Measurements from ENCODE around the gene SPATA13.

Gene SPATA13

DNA sequence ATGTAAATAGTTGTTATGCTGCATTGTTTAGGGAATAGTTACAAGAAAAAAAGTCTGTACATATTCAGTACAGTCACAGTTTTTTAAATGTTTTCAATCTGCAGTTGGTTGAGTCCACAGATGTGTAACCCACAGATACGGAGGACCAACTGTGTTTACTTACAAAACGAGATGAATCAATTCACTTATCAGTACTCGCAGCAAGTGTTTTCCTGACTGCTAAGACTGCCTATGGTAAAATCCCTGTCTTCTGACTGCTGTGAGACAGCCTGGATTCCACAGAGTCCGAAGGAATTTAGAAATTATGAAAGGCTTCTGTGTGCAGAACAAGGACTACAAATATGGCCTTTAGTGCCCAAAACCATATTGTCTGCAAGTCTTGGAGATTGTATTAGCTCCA, 103.1 kb downstream of the SPATA13 start:
- no peak for DNase-seq

DNA sequence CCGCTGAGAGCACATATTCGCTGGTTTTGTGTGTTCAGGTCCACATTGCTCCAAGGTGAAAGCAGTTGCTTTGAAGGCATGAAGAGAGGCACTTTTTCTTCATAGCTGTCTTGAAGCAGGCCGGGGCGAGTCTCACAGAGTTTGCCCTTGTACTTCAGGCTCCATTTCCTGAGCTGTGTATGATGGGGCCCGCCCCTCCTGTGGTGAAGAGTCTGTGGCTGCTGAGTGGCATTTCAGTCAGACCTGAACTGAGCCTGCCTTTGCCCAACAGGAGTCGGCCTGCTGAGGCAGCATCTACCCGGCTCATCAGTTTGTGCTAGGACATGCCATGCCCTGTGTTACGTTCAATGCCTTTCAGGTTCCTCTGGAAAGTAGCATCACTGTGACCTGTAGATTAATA, 104.5 kb downstream of the SPATA13 start:
- DNase-seq: no peak

DNA sequence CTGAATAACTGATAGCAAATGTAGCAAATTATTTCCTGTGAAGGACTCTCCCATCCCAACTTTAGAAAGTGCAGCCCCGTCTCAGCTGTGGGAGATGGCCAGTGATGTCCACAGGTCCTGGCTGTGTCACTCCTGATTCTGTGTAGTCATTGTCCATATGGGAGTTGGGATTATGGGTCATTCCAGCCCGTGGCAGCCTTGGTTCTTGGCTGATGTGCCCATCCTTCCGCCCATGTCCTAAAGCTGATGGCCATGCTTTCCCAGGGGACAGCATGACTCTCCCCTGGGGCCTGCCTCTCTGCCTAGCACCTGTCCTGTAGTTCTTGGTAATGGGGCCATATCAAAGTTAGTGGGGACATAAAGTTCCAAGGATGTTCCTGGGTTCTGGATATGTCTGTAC, 104.9 kb downstream of the SPATA13 start:
- DNase-seq: no peak

DNA sequence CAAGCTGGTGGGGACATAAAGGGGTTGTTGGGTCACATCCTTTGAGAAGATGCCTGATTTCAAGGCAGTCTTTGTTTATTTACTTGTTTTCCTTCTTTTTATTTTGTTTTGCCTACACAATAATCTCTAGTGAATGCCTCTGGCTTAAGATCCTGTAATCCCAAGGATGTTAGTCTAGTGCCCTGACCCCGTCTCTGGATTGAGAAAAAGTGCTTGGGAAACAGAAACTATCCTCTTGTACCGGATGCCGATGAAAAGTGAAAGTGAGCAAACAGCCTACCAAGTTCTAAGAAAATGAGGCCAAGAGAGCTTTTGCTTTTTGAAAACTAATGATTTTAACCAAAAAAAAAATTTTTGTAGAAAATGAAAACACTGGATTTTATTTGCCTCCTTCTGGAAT, 106.8 kb downstream of the SPATA13 start:
- peak; percentile 35 for DNase-seq

DNA sequence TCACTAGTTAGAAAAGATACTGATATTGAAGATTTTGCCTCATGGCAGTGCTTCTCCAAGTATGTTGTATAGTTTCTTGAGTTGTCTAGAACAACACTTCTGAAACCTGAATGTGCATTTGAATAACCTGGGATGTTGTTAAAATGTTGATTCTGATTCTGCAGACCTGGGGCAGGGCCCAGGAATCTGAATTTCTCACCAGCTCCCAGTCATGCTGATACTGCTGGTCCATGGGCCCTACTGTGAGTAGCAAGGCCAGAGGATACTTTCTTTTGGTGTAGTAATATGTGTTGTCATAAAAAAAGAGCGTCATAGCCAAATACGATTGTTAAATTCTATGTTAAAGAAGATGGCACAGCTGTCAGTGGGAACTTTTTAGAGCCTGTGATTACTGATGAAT, 107.3 kb downstream of the SPATA13 start:
- no peak for DNase-seq

DNA sequence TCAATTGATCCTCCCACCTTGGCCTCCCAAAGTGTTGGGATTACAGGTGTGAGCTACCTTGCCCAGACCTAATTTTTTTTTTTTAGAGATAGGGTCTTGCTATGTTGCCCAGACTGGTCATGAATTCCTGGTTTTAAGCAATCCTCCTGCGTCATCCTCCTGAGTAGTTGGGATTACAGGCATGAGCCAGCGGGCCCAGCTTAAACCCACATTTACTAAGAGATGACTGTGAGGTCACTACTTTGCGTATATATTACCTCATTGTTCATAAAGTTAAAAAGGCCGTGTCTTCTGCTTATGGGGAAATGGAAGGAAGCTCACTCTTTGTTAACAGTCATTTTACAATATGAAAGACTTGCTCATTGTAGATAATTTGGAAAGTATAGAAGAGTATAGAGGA, 109.3 kb downstream of the SPATA13 start:
- peak; percentile 43 for DNase-seq

DNA sequence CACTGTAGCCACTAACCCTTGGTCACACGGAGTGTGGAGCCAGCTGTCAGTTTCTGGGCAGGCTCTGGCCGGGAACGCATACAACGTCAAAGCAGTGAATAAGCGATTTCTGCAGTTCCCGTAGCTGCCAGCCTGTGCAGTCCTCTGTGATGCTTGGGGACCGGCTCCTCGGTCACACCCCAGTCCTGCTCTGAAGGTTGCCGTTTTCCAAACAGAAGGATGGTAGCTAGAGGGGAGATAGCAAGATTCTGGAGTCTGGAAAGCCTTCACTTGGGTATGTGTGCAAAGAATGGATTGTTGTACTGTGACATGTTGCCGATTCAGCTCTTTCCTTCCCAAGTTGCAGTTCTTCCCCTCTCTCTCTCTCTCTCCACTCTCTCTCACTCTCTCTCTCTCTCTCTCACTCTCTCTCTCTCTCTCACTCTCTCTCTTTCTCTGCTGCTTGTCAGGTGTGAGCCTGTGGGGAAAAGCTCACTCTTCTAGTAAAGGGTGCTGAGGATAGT, 110.2 kb downstream of the SPATA13 start:
- peak; percentile 45 for DNase-seq

DNA sequence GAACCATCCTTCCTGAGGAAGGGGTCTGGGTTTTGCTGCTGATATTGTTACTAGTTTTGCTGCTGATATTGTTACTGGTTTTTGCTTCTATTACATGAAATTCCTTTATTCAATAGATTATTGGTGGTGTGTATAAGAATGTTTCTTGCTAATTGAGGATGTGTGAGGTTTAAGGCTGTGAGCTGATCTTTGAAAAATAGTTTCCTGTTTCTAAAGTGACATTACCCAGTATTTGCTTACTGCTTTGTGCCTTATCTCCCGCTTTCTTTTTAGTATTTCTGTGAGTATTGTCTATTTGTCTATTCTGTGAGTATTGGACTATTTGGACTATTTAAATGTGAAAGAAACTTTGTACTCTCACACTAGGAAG, 110.7 kb downstream of the SPATA13 start:
- DNase-seq: no peak

DNA sequence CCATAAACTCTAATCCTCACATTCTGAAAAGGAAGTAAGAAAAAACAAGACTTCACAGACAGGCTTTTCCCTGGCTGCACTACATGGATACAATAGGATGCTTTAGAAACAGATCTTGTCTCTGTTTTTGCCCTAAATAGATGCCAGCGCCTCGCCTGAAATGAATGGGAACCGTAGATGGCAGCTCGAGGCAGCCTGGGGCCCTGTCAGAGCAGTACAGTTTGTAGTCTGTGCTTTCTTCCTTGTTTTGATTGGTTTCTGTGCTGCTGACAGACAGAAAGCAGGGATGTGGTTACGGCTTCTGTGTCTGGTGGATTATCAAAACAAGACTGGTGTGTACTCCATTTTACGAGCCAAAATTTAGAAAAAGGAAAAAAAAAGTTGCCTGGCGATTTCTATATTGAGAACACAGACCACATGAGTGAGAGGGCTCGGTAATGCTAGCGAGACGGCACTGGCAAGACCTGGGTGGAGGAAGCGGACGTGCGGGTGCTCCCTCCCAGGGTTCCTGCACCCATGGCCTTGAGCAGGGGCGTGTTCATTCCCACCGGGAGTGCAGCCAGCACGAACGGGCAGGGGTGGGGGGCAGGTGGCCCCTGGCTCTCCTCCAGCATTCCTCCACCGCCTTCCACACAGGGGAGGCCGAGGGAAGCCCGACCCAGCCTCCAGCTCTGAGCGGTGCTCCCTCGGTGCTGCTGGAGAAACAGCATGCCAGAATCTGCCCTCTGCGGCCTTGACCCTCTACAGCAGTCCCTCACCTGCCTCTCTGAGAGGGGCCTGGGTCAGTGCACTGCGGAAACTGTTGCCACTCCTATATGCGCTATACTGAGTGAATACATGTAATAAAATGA, 111.3 kb downstream of the SPATA13 start:
- peak; percentile 68 for DNase-seq

DNA sequence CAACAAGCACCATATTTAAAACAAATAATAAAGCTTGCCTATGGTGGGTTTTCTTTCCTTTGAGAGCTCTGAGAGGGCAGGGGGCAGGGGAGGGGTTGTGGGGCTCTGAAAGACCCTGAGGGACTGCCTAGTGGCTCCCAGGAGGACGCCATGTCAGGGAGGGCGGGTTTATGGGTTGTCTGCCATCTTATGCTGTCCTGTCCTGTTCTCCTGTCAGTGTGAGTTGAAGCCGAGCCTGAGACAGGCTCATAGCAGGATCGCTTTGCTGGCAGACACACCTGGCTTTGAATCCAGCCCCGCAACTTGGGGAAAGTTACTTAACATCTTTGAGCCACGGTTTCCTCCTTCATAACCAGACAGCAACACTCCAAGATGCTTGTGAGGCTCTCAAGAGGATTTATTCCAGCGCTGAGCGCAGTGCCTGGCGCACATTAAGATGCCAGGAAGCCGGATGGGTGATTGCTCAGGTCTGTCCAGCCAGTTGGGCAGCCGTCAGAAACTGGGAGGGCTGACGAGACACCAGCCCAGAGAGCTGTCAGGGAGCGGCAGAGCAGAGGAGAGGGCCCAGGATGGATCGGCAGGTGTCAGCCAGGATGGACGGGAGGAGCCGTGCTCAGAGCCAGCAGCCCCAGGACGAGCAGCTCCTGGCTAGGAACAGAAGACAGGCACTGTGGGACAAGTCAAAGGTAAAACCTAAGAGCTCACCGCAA, 112.1 kb downstream of the SPATA13 start:
- no peak for DNase-seq

DNA sequence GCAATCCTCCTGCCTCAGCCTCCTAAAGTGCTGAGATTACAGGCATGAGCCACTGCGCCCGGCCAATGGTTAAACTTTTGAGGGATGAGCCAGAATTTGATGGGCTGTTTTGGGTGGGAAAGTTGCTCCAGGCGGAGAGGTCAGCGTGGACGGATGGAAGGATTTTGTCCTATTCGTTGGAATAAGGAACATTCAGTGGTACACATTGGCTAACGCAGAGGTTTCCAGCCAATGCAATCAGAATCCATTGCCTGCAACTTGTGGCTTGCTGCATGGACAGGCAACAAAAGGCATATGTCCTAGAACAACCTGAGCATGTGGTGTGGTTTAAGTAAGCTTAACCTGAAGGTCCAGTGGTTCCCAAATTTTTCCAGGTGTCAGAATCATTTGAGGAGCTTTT, 113.4 kb downstream of the SPATA13 start:
- DNase-seq: no peak

DNA sequence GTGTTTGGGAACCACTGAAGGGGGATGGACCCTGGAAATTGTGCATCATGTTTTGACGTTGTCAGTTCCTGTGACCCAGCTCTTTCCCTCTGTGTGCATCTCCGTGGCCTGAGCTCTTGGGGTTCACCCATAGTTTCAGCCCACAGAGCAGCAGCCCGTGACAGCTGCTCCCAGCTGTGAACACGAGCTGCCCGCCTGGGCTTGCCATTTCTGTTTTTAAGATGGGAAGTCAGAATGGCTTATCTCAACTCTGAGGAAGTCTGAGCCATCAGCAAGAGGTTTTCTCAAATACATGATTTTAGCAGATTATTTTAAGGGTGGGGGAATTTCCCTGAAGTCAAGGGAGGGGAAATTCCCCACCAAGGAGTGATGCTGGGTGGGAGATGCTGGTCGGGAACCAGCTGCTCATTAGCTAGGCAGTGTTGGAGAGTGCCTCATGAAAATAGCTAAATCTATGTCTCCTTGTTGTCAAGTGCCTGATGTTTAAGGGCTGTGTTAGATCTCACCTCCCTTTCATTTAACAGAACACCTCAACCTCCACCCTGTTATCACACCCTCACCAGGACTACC, 114.0 kb downstream of the SPATA13 start:
- peak; percentile 64 for DNase-seq

DNA sequence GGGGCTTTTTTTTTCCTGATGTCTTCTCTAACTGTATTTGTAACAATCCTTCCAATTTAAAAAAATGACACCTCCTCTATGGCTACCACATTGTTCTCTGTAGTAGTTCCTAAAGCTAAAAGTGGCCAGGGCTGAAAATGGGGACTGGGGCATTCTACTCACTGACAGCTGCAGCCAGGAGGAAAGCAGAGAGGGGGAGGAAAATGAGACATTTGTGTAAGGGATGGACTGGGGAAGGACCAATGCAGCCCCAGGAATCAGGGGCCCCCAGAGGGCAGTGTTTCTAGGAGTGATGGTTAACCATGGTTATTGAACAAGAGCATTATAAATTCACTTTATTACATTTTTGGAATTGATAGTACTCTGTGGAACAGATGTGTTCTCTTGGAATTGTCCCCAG, 114.5 kb downstream of the SPATA13 start:
- DNase-seq: peak; percentile 2

DNA sequence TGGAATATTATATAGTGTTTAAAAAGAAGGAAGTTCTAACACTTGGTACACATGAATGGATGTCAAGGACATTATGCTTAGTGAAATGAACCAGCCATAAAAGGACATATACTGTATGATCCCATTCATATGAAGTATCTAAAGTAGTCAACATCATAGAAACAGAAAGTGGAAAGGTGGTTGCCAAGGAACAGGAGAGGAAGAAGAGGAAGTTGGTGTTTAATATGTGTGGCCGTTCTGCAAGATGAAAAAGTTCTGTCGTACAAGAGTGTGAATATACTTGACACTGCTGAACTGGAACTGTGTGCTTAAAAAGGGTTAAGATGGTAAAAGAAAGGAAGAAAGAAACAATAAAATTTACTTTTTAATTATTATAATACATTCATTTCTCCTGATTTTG, 115.8 kb downstream of the SPATA13 start:
- DNase-seq: no peak

DNA sequence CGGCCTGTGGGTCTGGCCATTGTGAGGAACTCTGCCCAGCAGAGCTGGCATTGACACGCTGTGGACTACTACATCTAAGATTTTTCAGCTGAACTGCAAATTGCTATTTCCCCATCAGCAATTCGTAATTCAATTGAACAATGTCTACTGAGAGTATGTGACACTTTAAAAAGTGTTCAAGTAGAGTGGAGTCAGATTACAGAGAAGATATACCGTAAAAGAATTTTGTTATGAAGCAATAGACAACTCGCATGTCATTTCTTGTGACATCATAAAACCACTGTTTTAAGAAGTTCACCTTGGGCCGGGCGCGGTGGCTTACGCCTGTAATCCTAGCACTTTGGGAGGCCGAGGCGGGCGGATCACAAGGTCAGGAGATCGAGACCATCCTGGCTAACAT, 116.3 kb downstream of the SPATA13 start:
- DNase-seq: no peak

DNA sequence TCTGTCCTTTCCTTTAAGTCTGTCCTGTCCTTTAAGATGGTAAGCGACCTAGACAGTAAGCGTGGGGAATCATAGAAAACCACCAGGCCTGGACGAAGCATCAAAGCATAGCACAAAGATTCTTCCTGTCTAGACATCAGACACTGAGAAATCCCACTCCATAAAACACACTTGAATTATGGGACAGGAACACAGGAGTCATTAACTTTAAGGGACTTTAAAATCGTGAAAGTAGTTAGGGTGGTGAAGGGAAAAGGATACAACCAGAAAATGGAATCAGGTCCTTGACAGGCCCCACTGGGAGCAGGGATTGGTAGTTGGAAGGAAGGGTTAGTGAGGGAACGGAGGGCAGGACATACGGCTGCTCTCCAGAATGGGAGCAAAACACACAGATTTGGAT, 117.2 kb downstream of the SPATA13 start:
- DNase-seq: no peak

DNA sequence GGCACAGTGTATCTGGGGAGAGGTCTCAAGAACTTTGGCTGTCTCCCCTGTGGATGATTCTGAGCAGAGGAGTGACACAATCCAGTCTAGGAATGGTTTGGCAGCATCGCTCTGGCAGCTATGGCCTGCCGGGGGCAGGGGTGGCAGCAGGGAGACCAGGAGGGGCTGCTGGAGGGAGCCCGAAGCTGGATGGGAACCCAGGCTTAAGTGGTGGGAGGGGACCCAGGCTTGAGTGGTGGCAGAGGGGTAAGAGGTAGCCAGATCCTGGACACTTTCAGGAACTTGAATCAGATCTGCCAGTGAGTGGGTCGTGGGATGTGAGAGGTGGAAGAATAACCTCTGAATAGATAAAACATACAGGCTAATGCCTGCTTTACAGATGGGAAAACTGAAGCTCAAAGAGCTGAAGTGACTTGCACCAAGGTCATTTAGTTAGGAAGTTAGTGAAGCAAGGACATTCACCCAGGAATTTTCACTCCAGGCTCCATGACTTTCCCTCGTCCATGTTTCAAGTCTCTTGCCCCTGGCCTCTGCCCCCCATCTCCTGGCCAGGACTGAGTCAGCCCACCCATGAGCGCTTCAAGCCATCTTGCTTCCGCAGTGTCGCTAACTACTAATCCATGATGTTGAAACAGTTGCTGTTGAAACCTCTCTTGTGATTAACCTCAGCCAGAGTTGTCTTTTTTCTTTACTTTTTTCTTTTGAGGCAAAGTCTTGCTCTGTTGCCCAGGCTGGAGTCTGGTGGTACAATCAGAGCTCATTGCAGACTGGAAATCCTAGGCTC, 119.0 kb downstream of the SPATA13 start:
- no peak for DNase-seq

DNA sequence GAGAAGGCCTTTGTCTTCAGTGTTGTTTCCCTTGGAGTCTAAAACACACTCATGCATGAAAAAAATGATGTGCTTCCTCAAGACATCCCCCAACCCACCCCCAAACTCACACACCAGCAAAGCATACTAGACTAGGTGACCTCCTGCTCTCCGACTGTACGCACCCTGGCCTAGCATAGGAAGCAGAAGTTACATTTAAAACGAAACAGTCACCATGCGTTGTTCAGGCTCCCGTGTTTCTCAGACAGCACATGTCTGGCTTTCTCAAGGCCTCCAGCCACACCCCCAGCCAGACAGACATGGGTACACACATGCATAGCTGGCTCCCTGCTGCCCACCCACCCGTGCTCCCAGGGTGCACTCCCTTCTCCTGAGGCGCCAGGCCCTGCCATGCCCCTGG, 120.2 kb downstream of the SPATA13 start:
- DNase-seq: no peak

DNA sequence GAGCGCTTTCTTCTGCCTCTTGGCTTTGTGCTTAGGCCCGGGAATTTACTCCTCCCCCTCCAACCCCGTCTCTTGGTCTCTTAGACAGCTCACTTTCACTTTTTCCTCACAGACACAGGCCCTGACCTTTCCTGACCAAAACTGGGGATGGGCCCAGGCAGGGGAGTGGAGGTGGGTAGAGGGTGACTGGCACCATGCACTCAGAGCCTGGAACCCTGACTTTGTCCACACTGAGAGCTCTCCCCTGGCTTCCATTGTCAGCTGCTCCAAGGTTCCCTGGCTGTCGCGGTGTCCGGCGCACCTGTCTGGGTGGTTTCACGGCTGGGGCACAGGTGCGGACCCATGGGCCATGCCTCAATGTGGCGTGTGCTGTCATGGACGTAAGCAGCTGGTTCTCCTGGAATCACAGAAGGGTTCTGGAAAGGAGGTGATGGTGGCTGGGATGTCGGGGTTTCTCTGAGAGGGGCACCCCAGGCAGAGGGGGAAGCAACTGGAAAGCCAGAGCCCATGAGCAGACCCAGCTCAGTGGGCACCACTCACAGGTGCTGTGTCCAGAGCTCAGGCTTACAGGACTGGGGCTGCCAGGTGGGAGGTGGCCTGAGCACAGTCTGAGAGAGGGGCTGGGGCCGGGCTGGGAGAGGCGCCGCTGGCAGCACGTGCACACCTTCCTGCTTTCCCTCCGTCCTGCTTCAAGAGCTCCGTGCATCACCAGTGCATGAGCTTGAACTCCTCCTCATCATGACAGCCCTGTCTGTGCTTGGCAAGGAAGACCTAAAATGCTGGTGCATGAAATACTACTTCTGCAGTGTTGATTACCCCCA, 120.9 kb downstream of the SPATA13 start:
- DNase-seq: no peak

DNA sequence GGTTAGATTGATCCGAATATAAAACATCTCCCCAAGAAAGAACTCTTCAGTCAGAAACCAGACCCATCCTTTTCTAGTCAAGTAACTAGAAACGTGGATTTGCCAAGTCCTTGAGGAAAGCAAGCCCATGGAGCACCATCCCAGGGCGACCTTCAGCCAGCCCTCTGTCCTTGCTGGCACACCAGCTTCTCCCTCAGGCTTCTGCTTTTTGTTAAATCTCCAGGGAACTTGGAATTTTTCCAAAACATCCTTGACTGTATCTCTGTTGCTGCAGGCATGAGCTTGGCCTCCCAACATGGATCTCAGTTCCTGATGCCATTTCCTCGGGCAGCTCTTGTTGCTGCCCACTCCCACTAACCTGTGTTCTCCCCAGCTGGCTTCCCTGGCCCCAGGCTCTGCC, 121.7 kb downstream of the SPATA13 start:
- no peak for DNase-seq

DNA sequence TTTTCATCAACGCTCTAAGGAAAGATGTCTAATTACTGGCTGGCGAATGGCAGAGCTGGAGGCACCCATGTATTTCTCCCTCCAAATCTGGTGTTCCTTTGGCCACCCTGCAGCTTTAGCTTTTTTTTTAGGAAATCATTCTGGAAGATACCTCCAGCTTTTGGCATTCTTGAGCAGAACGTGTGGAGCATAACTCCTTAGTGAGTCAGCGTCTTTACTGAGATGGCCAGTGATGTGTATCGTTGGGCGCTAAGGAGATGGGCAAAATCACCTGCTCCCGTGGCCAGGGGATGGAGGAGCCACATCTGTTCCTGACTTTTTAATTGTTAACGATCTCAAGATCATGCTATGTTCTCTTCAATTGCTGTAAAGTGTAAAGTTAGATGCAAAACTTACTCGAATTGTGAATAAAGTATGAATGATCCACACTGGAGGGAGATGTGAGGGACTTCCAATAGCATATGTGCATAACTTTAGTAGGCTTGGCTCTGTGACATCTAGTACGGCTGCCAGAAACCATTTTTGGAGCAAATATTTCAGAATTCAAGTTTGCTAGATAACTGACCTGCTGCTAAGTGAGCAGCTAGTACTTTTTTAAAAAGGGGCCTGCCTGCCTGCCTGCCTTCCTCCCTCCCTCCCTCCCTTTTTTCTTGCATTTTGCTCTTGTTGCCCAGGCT, 124.5 kb downstream of the SPATA13 start:
- DNase-seq: no peak

DNA sequence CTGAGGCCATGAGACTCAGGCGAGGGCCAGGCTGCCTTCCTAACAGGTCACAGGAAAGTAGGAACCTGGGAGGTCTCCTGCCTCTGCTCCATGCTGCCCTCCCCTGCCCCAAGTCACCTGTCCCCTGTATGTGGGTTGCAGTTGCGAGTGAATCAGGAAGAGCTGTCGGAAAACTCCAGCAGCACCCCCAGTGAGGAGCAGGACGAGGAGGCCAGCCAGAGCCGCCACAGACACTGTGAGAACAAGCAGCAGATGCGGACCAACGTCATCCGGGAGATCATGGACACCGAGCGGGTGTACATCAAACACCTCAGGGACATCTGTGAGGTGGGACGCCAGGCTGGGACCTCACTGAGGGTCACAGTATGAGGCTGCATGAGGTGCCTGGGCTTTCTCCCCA, 126.1 kb downstream of the SPATA13 start:
- DNase-seq: no peak
